Ureter (tissue), 1 donor: ENCODE data around the gene MAP3K10. TPM values are rescaled to one million over a fixed set of nuclear protein-coding genes. Genes with fewer than 3 reads are reported as not detected.

ENCODE experiments used
- DNase-seq: peaks from one replicate; pipeline ENCODE4 v3.0.0-alpha.2; 2020; ENCODE audit warnings: low spot score
- total RNA-seq: library from RNA; stranded (reverse); gene quantifications from one replicate; pipeline ENCODE4 v1.2.4, GENCODE V29; 2023
- donor health status: DM: yes; HTN: yes; CAD: no.

MAP3K10 gene
- total RNA-seq, 1 donor from 2014 or later: 14.4 TPM

GRCh38 chr19:40249781-40250180 is 58.6 kb downstream of the MAP3K10 start:
- no peak for DNase-seq

GRCh38 chr19:40251244-40251643 is 60.0 kb downstream of the MAP3K10 start:
- DNase-seq: no peak

- no peak for DNase-seq
These were observed 60.8 kb downstream of the MAP3K10 start for GRCh38 chr19:40251991-40252390.

DNA sequence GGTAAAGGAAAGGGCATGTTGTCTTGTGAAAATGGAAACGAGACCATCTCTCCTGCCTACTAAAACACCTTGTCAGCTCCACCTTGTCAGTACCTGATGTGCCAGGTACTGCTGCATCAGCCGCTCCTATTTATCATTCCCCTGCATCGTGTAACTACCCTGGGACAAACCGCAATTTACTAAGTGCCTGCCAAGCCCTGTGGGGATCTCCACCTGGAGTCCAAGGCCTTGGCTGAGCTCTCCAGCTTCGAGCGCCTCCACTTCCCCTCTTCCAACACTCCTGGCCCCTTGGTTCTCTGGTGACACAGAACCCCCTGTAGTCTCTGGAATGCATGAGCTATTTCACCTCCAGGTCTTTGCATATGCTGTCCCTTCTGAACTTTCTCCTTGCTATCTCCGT is 61.2 kb downstream of the MAP3K10 start:
- no peak for DNase-seq

DNA sequence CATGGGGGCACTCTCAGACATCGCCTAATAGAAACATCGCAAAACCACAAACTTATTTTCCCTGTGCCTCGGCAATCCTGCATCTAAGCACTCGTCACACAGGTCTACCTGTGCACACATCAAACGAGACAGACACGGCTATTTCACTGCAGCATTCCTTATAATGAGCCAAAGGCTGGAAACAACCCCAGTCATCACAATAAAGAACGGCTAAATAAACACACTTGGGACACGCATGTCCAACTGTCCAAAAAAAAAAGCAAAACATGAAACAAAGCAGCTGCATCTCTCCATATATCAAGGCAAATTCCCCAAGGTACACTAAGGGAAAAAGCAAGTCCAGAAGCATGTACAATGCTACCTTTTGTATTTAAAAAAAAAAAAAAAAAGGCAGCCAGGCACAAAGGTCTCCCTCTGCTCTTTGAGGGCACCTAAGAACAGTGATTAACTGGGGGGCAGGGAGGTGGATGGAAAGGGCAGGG is 62.4 kb downstream of the MAP3K10 start:
- no peak for DNase-seq

DNA sequence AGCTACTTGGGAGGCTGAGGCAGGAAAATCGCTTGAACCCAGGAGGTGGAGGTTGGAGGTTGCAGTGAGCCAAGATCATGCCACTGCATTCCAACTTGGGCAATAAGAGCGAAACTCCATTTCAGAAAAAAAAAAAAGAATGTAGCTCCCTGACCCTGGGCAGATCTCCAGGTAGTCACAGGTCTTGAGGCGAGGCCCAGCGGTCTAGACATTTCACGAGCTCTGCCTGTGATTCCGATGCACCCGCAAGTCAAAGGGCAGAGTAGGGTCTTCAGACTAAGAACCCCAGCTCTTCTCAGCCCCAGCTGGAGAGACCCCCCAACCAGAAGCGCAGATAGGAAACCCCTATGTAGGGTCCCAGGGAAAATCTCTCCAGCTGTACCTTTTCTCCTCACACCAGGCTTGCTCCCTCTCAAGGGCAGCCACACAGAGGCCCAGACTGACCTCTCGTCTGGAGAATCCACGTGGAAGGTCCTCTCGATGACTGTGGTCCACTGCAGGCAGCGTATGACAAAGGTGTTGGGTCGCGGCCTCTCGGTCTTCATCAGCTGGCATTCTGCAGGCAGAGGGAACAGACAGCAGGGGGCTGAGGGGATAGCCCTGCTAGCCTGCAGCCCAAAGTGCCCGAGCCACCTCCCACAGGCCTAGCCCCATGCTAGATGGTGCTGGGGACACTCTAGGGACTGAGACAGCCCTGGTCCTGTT is 63.6 kb downstream of the MAP3K10 start:
- no peak for DNase-seq

DNA sequence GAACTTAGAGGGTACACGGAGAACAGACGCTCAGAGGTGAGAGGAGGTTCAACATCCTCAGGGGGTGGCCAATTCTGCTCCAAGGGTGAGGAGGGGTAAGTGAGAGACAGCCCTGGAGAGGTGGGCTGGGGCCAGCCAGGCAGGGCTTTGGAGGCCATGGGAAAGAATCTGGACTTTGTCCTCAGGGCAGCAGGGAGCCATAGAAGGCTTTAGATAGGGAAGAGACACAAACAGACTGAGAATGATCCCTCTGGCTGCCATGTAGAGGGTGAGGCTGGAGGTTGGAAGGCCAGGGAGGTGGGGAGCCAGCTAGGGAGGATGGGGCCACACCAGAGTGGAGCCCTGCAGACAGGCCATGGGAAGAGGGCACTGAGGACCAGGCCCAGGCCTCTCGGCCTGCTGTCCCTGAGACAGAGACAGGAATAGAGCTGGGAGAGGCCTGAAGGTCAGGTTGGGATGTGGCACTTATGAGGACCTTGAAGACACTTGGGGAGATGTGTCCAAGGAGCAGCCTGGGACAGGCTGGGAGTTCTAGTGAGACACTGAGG is 64.5 kb downstream of the MAP3K10 start:
- DNase-seq: no peak

DNA sequence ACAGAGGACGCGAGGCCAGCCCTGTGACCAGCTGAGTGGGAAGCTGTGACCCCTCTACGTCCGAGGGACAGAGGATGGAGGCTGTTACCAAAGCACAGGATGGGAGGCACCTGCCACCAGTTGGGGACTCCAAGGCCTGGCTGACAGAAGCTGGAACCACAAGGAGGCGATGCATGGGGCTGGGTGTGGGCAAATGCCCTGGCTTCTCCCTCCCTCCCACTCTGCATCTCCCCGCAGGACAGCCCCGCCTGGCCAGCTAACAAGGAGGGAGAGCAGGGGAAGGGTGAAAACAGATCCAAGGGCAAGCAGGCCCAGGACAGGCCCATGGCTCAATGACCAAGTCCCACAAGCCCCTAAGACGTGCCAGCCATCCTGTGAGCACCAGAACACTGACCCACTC is 65.3 kb downstream of the MAP3K10 start:
- no peak for DNase-seq

DNA sequence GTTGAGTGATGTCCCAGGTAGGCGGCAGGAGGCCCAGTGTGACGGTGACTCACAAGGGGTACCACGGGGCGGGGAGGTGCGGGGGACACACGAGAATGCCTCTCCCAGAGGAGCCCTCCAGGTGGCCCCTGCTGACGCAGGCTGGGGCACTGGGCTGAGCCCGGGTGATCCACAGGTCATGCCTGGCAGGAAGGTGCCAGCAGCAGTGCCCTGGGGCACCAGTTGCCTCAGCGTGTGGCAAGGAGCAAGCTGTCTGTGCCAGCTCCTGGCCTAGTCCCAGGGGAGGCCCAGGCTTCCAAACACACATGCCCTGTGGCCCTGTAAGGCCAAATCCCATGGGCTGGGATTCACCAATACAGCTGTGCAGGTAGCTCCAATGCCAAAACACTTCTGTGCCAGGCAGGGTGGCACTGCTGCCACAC is 65.9 kb downstream of the MAP3K10 start:
- DNase-seq: no peak

- no peak for DNase-seq
These were observed 70.4 kb downstream of the MAP3K10 start for GRCh38 chr19:40261631-40262030.

DNA sequence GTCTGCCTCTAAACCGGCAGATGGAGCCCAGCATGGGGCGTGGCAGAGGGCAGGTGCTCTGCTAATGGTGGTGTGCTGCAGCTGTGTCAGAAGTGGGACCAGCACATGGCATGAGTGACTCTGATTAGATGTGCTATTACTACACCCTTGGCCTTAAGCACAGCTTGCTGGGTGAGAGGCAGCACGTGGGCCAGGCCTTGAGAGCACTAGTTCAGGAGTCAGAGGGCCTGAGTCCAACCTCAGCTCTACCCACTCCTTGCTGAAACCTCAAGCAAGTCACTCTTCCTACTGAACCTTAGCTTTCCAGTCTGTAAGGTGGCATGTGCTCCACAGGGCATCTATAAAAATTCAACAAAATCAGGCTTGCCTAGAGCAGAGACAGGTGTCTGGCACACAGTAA is 71.2 kb downstream of the MAP3K10 start:
- DNase-seq: no peak

DNA sequence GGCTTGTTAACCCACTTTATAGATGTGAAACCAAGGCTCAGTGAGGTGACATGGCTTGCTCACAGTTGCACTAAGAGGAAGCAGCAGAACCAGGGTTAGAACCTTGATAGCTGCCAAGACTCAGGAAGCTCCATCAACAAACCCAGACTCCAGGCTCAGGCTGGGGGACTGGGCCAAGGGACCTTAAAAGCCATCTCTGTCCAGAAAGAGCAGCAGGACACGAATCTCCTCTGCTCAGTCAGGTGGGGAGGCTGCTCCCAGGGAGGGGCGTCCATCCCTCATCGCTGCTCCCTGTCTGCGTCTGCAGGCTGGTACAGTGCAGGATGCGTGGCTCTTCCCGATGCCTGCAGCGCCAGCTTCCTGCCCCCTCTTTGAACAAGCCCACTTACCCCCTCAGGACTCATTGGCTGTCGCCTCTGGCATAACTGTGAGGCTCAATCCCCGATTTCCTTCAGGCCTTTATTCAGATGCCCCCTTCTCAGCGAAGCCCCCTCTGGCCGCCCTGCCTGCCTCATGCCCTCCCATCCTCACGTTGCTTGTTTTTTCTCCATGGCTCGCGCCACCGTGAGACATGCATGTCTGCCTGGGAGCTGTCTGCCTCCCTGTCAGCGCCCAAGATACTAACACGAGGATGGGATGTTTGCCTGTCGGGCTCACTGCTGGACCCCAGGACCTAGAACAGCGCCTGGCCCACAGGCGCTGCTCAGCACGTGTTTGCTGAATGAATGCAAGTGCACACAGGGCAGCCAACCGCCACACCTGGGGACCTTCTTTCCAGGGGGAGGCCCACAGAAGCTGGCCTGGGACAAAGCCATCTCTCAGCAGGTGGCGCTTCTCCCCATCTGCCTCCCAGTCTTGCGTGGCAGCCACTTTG is 72.5 kb downstream of the MAP3K10 start:
- no peak for DNase-seq

- DNase-seq: no peak
These were observed 73.3 kb downstream of the MAP3K10 start for GRCh38 chr19:40264314-40265054.

Other genes starting within 250 kb of the MAP3K10 start
- gene PSMC4, start 220.3 kb upstream of the MAP3K10 start, total RNA-seq: 97.6 TPM
- 7.9 TPM for gene ZNF546, start 194.4 kb upstream of the MAP3K10 start, total RNA-seq
- gene ZNF780B, start 135.2 kb upstream of the MAP3K10 start, total RNA-seq: 38.2 TPM
- 31.3 TPM for gene ZNF780A, start 100.5 kb upstream of the MAP3K10 start, total RNA-seq
- not detected for gene TTC9B, start 27.0 kb downstream of the MAP3K10 start, total RNA-seq
- gene CCNP, start 35.3 kb downstream of the MAP3K10 start, total RNA-seq: not detected
- gene AKT2, start 93.9 kb downstream of the MAP3K10 start, total RNA-seq: 128 TPM
- gene C19orf47, start 157.0 kb downstream of the MAP3K10 start, total RNA-seq: 16.7 TPM
- gene PLD3, start 157.3 kb downstream of the MAP3K10 start, total RNA-seq: 137 TPM
- 0.34 TPM for gene HIPK4, start 198.8 kb downstream of the MAP3K10 start, total RNA-seq
- gene PRX, start 222.0 kb downstream of the MAP3K10 start, total RNA-seq: 3.2 TPM
- 8.9 TPM for gene SERTAD1, start 234.6 kb downstream of the MAP3K10 start, total RNA-seq